Measurements from ENCODE around the gene ARID3C. TPM values are rescaled to one million over a fixed set of nuclear protein-coding genes. Genes with fewer than 3 reads are reported as not detected.
A peak's percentile ranks its signal among the peaks of the same experiment; 100 is the strongest.

The ARID3C gene
- total and polyA plus RNA-seq, 2 donors (not counting 3 experiments of a cell fraction or from before 2014, with no cell fraction given): not detected

GRCh38 chr9:34594177-34594576, 34.7 kb downstream of the ARID3C start:
- no peak overlapping the region for H3K4me3 ChIP-seq (replicated peaks in 1 of 3; ENCODE audit: insufficient read depth in 1 of 3, low read depth in 1 of 3, low read length in 3 of 3)
- FAIRE-seq (no peak), DNase-seq (ENCODE audit: low read depth, low spot score) (no peak)
- H3K79me2 ChIP-seq (ENCODE audit: control insufficient read depth, insufficient read depth, low read length): no peaks in the 10 kb centered on the region
- no peaks in the 10 kb centered on the region for H3K9me1 ChIP-seq (replicated peaks; ENCODE audit: control insufficient read depth, extremely low read depth, insufficient read depth, low read length)
- ChIA-PET POLR2A (interaction anchor here (0.6 kb wide), 1 partner anchor 53 kb away, joined by 3 read pairs; no protein-coding TSS in a partner anchor), CTCF (interaction anchor here (1.9 to 5.1 kb wide), 4 partner anchors 11 to 190 kb away, joined by 19 to 326 read pairs (median 108); no protein-coding TSS in a partner anchor)
- no peak overlapping the region for H3K4me2 ChIP-seq (ENCODE audit: insufficient read depth, low read length)
- peaks cover 47% of the 10 kb centered on the region in 2 experiments for H3K27me3 ChIP-seq (ENCODE audit: control insufficient read depth in 2 of 2, insufficient read depth in 2 of 2, low read length in 2 of 2)
- H3K4me1 ChIP-seq (ENCODE audit: control insufficient read depth, extremely low read depth, insufficient read depth, low read length): no peaks in the 10 kb centered on the region
- H3K9ac ChIP-seq (replicated peaks; ENCODE audit: extremely low read depth, insufficient read depth, low read length): no peak overlapping the region
- no TSS peak for BruUV-seq (replicated peaks)
- no peak overlapping the region for H3K27ac ChIP-seq (ENCODE audit: insufficient read depth, low read depth, low read length)
- no peaks in the 10 kb centered on the region for H3K36me3 ChIP-seq (ENCODE audit: control insufficient read depth in 2 of 2, extremely low read depth in 1 of 2, insufficient read depth in 2 of 2, low read length in 2 of 2)
- TF ChIP-seq MYC (IDR thresholded peaks at IDR 0.05; ENCODE audit: low read depth, low read length) (no peak), MAX (IDR thresholded peaks at IDR 0.05; ENCODE audit: insufficient read depth, insufficient read length) (no peak), EZH2 (IDR thresholded peaks at IDR 0.05; ENCODE audit: borderline replicate concordance, low read depth, low read length, severe bottlenecking) (no peak), GATA2 (IDR thresholded peaks at IDR 0.05; ENCODE audit: insufficient read depth, insufficient read length, low read depth, low read length) (no peak)
- intact Hi-C loops (cut with micrococcal nuclease): no loop called here
- H4K20me1 ChIP-seq (replicated peaks; ENCODE audit: control insufficient read depth, extremely low read depth, insufficient read depth, low read length): no peaks in the 10 kb centered on the region
- no peaks in the 10 kb centered on the region for H3K9me3 ChIP-seq (replicated peaks; ENCODE audit: control insufficient read depth, insufficient read depth, low read length)
- dilution Hi-C loops (cut with MboI; ENCODE audit: extremely low pct_ligation_motif_present, low sequenced_read_pairs): no loop called here
- H2AFZ ChIP-seq (ENCODE audit: low read depth, low read length): no peak overlapping the region

DNA sequence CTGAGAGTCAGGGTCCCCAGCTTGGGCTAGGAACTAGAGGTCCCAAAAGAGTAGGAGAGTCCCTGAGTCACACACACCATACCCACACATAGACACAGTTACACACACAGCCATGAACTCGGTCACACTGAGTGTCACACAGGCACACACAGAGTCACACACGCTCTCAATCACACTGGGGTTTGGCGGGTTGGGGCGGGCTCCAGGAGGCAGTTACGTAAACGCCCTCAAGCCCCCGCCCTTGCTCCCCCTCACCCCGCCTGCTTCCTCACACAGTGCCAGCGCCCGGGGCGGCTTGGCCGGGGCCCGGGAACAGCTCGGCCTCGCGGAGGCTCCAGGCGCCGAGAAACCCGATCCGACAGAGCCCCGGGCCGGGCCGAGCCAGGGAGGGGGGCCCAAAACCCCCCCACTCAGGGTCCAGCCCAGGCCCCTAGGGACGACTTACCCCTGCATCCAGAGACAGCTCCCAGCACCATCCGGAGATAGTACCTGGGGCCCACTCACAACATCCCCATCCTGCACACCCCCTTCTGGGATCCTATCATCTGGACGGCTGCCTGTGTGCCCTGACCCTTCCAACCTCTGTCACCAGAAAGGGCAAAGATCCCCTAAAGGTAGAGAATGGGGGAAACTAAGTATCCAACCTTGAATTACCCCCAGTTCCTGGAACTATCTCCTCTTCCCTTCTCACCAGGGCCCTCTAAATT, 35.8 kb downstream of the ARID3C start:
- H4K20me1 ChIP-seq (replicated peaks; ENCODE audit: control insufficient read depth, extremely low read depth, insufficient read depth, low read length): no peaks in the 10 kb centered on the region
- H2AFZ ChIP-seq (ENCODE audit: low read depth, low read length): no peak overlapping the region
- dilution Hi-C loops (cut with MboI; ENCODE audit: extremely low pct_ligation_motif_present, low sequenced_read_pairs) (no loop called here), intact Hi-C loops (cut with micrococcal nuclease) (loop anchor here (2.0 kb wide), 1 partner anchor 156 kb away; no protein-coding TSS in a partner anchor)
- no peak overlapping the region for H3K4me3 ChIP-seq (replicated peaks in 1 of 3; ENCODE audit: insufficient read depth in 1 of 3, low read depth in 1 of 3, low read length in 3 of 3)
- H3K9me3 ChIP-seq (replicated peaks; ENCODE audit: control insufficient read depth, insufficient read depth, low read length): no peaks in the 10 kb centered on the region
- no peaks in the 10 kb centered on the region for H3K4me1 ChIP-seq (ENCODE audit: control insufficient read depth, extremely low read depth, insufficient read depth, low read length)
- POLR2A ChIA-PET: no interaction called here
- H3K36me3 ChIP-seq (ENCODE audit: control insufficient read depth in 2 of 2, extremely low read depth in 1 of 2, insufficient read depth in 2 of 2, low read length in 2 of 2): no peaks in the 10 kb centered on the region
- no TSS peak for BruUV-seq (replicated peaks)
- CTCF ChIA-PET: interaction anchor here (1.1 to 5.1 kb wide), 9 partner anchors 12 to 189 kb away, joined by 4 to 326 read pairs (median 58); no protein-coding TSS in a partner anchor
- TF ChIP-seq EZH2 (IDR thresholded peaks at IDR 0.05; ENCODE audit: borderline replicate concordance, low read depth, low read length, severe bottlenecking): peak; percentile 69
- TF ChIP-seq POLR2A (IDR thresholded peaks at IDR 0.05; ENCODE audit: low read depth, low read length): no peak
- H3K27me3 ChIP-seq (ENCODE audit: control insufficient read depth in 2 of 2, insufficient read depth in 2 of 2, low read length in 2 of 2): peaks cover 58 to 59% of the 10 kb centered on the region in 2 experiments
- no peaks in the 10 kb centered on the region for H3K9me1 ChIP-seq (replicated peaks; ENCODE audit: control insufficient read depth, extremely low read depth, insufficient read depth, low read length)
- H3K9ac ChIP-seq (replicated peaks; ENCODE audit: extremely low read depth, insufficient read depth, low read length): no peak overlapping the region
- H3K79me2 ChIP-seq (ENCODE audit: control insufficient read depth, insufficient read depth, low read length): no peaks in the 10 kb centered on the region
- DNase-seq (ENCODE audit: low read depth, low spot score) (no peak), FAIRE-seq (no peak)
- H3K4me2 ChIP-seq (ENCODE audit: insufficient read depth, low read length): no peak overlapping the region
- no peak overlapping the region for H3K27ac ChIP-seq (ENCODE audit: insufficient read depth, low read depth, low read length)

Measured in endothelial cell of umbilical vein (primary cell).